NCI-H1092 treated with DMSO at 0.1 percent for 48 hours (cell line): Measurements from ENCODE around the gene RBM45.
"Not testable (repeated sequence)": the region's sequence is repeated elsewhere in the genome, so short reads cannot be mapped to it uniquely, and the experiment has no call there.

Source experiments
- DNase-seq: peaks from one replicate; lab custom pipeline; 2025; lab: John Stamatoyannopoulos, UW

The RBM45 gene

GRCh38 chr2:178112202-178113152 lies at the start of gene RBM45:
Gene RBM45, plus strand, starts transcription at chr2:178112437. Its CDS starts 110 bp downstream, at chr2:178112547.
- peak; percentile 85 for DNase-seq

- no peak for DNase-seq
Measured at GRCh38 chr2:178066324-178066723, 45.9 kb upstream of the RBM45 start.

GRCh38 chr2:178066890-178067669 lies 45.2 kb upstream of the RBM45 start:
- no peak for DNase-seq

- no peak for DNase-seq
Measured at GRCh38 chr2:178068823-178069454, 43.3 kb upstream of the RBM45 start.

GRCh38 chr2:178069551-178069950 lies 42.7 kb upstream of the RBM45 start:
- no peak for DNase-seq

GRCh38 chr2:178070824-178071223 lies 41.4 kb upstream of the RBM45 start:
- DNase-seq = no peak

GRCh38 chr2:178072000-178072382 lies 40.2 kb upstream of the RBM45 start:
- no peak for DNase-seq

GRCh38 chr2:178072383-178073301 lies 39.6 kb upstream of the RBM45 start, which contains the start of gene PDE11A:
Gene PDE11A, minus strand, starts transcription at chr2:178072777. Its CDS starts 340 bp downstream, at chr2:178072437.
- peak; percentile 63 for DNase-seq

GRCh38 chr2:178074123-178075005 lies 37.9 kb upstream of the RBM45 start:
- DNase-seq = no peak

- no peak for DNase-seq
Measured at GRCh38 chr2:178075006-178075326, 37.3 kb upstream of the RBM45 start.

GRCh38 chr2:178076130-178076529 lies 36.1 kb upstream of the RBM45 start:
- DNase-seq = no peak

- DNase-seq = not testable (repeated sequence)
Measured at GRCh38 chr2:178079279-178079678, 33.0 kb upstream of the RBM45 start.

GRCh38 chr2:178082408-178083045 lies 29.7 kb upstream of the RBM45 start:
- DNase-seq = no peak

- DNase-seq = no peak
Measured at GRCh38 chr2:178084273-178084672, 28.0 kb upstream of the RBM45 start.

GRCh38 chr2:178088774-178089270 lies 23.4 kb upstream of the RBM45 start:
- no peak for DNase-seq

GRCh38 chr2:178093471-178093870 lies 18.8 kb upstream of the RBM45 start:
- no peak for DNase-seq

- DNase-seq = no peak
Measured at GRCh38 chr2:178101321-178102079, 10.7 kb upstream of the RBM45 start.

GRCh38 chr2:178105566-178105965 lies 6.7 kb upstream of the RBM45 start:
- no peak for DNase-seq

- DNase-seq = no peak
Measured at GRCh38 chr2:178106053-178106452, 6.2 kb upstream of the RBM45 start.
